ENCODE results near the gene SEPTIN2. TPM values are rescaled to one million over a fixed set of nuclear protein-coding genes. Genes with fewer than 3 reads are reported as not detected.

The SEPTIN2 gene
- total and polyA plus RNA-seq, 10 of the 15 experiments (the other 5 are each of a cell fraction or from before 2014, with no cell fraction given), result 169 to 474 (median 269) TPM

DNA sequence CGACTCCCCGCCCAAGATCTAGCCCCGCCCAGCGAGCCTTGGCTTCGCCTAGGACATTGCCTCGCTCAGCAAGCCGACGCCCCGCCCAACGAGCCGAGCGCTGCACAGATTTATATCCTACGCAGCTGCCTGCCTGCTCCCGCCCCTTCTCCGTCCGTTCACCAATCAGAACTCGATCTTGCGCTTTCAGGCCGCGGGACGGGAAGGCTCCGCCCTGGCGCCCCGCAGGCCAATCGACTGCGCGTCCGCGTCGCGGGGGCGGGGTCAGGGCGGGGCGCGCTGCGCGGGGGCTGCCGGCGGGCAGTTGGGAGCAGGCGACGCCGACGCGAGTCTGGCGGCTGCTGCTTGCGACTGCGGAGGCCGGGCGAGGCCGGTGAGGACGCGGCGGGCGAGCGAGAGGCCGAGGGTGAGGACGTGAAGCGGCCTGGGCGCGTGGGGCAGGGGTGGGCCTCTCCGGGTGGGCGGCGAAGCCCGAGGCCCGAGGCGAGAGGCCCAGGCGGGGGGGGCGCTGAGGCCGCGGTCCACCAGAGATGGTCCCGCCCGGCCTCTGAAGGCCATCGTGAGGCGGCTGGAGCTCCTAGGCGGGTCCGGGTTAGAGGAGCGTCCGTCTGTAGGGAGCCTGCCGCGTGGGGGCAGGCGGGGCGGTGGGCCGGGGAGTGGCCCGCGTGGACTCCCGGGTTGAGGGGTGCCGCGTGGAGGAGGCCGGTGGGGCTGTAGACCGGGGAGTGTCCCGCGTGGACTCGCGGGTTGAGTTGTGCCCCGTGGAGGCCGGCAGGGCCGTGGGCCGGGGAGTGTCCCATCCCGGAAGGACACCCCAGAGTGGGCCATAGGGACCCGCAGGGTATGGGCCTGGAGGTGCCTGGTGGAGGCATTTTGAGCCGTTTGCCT lies 40.5 kb downstream of the SEPTIN2 start, which contains the start of gene FARP2 (continued):
- TF ChIP-seq, protein P1, sequence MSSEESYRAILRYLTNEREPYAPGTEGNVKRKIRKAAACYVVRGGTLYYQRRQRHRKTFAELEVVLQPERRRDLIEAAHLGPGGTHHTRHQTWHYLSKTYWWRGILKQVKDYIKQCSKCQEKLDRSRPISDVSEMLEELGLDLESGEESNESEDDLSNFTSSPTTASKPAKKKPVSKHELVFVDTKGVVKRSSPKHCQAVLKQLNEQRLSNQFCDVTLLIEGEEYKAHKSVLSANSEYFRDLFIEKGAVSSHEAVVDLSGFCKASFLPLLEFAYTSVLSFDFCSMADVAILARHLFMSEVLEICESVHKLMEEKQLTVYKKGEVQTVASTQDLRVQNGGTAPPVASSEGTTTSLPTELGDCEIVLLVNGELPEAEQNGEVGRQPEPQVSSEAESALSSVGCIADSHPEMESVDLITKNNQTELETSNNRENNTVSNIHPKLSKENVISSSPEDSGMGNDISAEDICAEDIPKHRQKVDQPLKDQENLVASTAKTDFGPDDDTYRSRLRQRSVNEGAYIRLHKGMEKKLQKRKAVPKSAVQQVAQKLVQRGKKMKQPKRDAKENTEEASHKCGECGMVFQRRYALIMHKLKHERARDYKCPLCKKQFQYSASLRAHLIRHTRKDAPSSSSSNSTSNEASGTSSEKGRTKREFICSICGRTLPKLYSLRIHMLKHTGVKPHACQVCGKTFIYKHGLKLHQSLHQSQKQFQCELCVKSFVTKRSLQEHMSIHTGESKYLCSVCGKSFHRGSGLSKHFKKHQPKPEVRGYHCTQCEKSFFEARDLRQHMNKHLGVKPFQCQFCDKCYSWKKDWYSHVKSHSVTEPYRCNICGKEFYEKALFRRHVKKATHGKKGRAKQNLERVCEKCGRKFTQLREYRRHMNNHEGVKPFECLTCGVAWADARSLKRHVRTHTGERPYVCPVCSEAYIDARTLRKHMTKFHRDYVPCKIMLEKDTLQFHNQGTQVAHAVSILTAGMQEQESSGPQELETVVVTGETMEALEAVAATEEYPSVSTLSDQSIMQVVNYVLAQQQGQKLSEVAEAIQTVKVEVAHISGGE (CRISPR knock-in tag; IDR thresholded peaks at IDR 0.05), result no peak
- TF ChIP-seq PML (IDR thresholded peaks at IDR 0.05; ENCODE audit: low read length) (no peak), IKZF1 (conservative IDR thresholded peaks at IDR 0.05) (peak; percentile 47), SUZ12 (IDR thresholded peaks at IDR 0.05; ENCODE audit: unreplicated experiment) (no peak), LARP7 (IDR thresholded peaks at IDR 0.05) (peak; percentile 67), CUX1 (IDR thresholded peaks at IDR 0.05; ENCODE audit: insufficient replicate concordance, low read depth, low read length) (no peak), MYB (IDR thresholded peaks at IDR 0.05; ENCODE audit: borderline replicate concordance, low read depth, low read length) (no peak), PBX3 (IDR thresholded peaks at IDR 0.05; ENCODE audit: insufficient replicate concordance, low read depth, low read length) (no peak), ZBTB4 (CRISPR knock-in tag; IDR thresholded peaks at IDR 0.05) (no peak), KLF5 (IDR thresholded peaks at IDR 0.05; ENCODE audit: partially characterized antibody) (no peak)
- TF ChIP-seq, protein P2, sequence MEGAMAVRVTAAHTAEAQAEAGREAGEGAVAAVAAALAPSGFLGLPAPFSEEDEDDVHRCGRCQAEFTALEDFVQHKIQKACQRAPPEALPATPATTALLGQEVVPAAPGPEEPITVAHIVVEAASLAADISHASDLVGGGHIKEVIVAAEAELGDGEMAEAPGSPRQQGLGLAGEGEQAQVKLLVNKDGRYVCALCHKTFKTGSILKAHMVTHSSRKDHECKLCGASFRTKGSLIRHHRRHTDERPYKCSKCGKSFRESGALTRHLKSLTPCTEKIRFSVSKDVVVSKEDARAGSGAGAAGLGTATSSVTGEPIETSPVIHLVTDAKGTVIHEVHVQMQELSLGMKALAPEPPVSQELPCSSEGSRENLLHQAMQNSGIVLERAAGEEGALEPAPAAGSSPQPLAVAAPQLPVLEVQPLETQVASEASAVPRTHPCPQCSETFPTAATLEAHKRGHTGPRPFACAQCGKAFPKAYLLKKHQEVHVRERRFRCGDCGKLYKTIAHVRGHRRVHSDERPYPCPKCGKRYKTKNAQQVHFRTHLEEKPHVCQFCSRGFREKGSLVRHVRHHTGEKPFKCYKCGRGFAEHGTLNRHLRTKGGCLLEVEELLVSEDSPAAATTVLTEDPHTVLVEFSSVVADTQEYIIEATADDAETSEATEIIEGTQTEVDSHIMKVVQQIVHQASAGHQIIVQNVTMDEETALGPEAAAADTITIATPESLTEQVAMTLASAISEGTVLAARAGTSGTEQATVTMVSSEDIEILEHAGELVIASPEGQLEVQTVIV (IDR thresholded peaks at IDR 0.05; ENCODE audit: borderline replicate concordance, partially characterized antibody), result no peak

Data from GM12878 (cell line).